Thyroid gland (tissue), 4 donors: Measurements from ENCODE around the gene KLHDC8A.
A peak's percentile ranks its signal among the peaks of the same experiment; 100 is the strongest.

Experiments used
- POLR2A ChIP-seq, 2 donors: fragments of 450-650 bp; IDR thresholded peaks; one replicate each; pipeline ENCODE4 v1.6.1; 2017; ENCODE audit warnings: antibody characterized with exemption in 2 of 2, mild to moderate bottlenecking in 2 of 2, moderate library complexity in 1 of 2
- TF ChIP-seq, protein P1 (sequence below), 6 experiments: fragments of 200-600 bp in 3 of 6; fragments of 450-650 bp in 3 of 6; sonication (generic) in 3 of 6; IDR thresholded peaks; one replicate each; pipeline ENCODE4 v1.5.1; 2016 to 2019; ENCODE audit warnings: antibody characterized with exemption in 6 of 6, mild to moderate bottlenecking in 2 of 6, inconsistent platforms in 1 of 6, moderate library complexity in 1 of 6

DNA sequence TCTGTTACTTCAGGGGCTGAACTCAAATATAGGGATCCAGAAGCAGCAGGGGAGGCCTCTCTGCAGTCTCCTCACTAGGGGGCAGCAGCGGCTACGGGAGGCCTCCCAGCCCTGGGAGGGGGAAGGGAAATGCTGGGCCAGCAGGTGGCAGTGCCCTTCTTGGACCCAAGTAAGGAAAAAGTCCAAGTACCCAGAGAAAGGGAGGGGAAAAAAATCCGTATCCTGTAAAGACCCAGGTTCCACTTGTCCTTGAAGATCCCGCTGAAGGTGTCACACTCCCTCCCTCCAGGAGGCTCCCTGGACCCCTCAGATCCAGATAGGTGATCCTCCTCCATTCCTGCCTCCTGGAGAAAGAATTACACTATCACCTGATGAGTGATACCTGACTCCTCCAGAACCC, 21.0 kb downstream of the KLHDC8A start:
- TF ChIP-seq, protein P1, sequence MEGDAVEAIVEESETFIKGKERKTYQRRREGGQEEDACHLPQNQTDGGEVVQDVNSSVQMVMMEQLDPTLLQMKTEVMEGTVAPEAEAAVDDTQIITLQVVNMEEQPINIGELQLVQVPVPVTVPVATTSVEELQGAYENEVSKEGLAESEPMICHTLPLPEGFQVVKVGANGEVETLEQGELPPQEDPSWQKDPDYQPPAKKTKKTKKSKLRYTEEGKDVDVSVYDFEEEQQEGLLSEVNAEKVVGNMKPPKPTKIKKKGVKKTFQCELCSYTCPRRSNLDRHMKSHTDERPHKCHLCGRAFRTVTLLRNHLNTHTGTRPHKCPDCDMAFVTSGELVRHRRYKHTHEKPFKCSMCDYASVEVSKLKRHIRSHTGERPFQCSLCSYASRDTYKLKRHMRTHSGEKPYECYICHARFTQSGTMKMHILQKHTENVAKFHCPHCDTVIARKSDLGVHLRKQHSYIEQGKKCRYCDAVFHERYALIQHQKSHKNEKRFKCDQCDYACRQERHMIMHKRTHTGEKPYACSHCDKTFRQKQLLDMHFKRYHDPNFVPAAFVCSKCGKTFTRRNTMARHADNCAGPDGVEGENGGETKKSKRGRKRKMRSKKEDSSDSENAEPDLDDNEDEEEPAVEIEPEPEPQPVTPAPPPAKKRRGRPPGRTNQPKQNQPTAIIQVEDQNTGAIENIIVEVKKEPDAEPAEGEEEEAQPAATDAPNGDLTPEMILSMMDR (IDR thresholded peaks at IDR 0.05) = peak; percentile 59 to 98 (median 93)
- TF ChIP-seq POLR2A (IDR thresholded peaks at IDR 0.05) = no peak
